ENCODE results near the gene NOB1.
"Not testable (repeated sequence)": the region's sequence is repeated elsewhere in the genome, so short reads cannot be mapped to it uniquely, and the experiment has no call there.

The NOB1 gene

GRCh38 chr16:69754469-69755310 lies at the start of gene NOB1:
NOB1 (minus strand) TSS chr16:69754926; CDS start chr16:69754910, 16 bp downstream.
- DNase-seq (ENCODE audit: low read depth in 2 of 3, low spot score in 2 of 3), result peak; percentile 87 to 95 (median 90)

GRCh38 chr16:69804297-69804696 lies 49.6 kb upstream of the NOB1 start:
- DNase-seq (ENCODE audit: low read depth in 2 of 3, low spot score in 2 of 3), result no peak

- DNase-seq (ENCODE audit: low read depth in 2 of 3, low spot score in 2 of 3), result no peak
Measured at GRCh38 chr16:69799611-69800031, 44.9 kb upstream of the NOB1 start.

- no peak for DNase-seq (ENCODE audit: low read depth in 2 of 3, low spot score in 2 of 3)
Measured at GRCh38 chr16:69798466-69798865, 43.7 kb upstream of the NOB1 start.

DNA sequence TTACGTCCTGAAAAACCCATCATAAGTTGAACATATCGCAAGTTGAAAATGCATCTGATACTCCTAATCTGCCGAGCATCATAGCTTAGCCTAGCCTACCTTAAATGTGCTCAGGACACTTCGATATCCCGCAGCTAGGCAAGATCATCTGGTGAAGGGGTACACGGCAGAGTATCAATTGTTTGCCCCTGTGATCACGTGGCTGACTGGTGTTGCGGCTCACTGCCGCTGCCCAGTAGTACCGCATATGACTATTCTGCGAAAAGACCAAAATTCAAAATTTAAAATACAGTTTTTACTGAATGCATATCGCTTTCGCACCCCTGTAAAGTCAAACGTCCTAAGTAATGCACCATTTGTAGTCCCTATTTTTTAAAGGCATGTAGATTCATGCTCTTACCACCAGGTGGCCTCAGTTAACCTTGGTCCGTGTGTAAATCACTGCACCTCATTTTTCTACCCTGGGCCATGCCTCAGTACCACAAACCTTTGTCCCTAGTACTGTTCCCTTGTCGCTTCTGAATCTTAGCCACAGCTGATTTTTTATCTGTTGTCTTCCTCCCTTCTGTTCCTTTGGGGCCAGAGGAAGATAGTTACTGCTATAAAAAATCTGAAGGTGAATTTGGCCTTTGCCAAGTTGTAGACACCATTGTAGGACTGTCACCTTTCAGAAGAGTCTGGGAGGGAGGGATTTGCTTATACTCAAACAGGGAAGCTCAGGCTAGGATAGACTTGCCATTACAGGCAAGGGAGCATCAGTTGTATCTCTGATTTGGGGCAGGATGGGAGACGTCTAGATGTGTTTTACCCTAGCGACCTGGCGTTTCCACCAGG lies 41.8 kb upstream of the NOB1 start:
- DNase-seq (ENCODE audit: low read depth in 2 of 3, low spot score in 2 of 3), result no peak

GRCh38 chr16:69794486-69794885 lies 39.8 kb upstream of the NOB1 start:
- no peak for DNase-seq (ENCODE audit: low read depth in 2 of 3, low spot score in 2 of 3)

DNA sequence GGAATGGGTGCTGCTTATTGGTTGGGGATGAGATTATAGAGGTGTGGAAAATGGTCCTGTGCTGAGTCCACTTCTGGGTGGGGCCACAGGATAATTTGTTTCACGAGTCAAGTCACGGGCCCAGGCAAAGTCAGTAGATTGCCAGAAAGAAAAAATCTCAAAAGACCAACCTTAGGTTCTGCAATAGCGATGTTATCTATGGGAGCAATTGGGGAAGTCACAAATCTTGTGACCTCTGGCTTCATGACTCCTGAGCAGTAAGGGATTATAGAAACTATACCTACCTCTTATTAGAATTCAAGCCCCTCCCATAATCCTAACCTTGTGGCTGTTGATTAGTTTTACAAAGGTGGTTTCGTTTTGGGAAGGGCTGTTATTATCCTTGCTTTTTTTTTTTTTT lies 38.8 kb upstream of the NOB1 start:
- DNase-seq (ENCODE audit: low read depth in 2 of 3, low spot score in 2 of 3), result no peak

- not testable (repeated sequence) for DNase-seq (ENCODE audit: low read depth in 2 of 3, low spot score in 2 of 3)
Measured at GRCh38 chr16:69791391-69791847, 36.7 kb upstream of the NOB1 start.

DNA sequence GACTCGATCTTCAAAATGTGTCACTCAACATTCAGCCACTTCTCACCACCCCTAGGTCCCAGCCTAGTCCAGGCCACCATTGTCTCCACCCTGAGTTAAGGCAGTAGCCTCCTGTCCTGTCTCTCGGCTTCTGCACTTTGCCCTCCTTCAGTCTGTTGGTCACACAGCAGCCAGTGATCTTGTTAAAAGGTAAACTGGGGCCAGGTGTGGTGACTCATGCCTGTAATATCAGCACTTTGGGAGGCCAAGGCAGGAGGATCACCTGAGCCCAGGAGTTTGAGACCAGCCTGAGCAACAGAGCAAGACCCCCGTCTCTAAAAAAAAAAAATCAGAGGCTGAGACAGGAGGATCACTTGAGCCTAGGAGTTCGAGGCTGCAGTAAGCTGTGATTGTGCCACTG lies 33.2 kb upstream of the NOB1 start:
- no peak for DNase-seq (ENCODE audit: low read depth in 2 of 3, low spot score in 2 of 3)

DNA sequence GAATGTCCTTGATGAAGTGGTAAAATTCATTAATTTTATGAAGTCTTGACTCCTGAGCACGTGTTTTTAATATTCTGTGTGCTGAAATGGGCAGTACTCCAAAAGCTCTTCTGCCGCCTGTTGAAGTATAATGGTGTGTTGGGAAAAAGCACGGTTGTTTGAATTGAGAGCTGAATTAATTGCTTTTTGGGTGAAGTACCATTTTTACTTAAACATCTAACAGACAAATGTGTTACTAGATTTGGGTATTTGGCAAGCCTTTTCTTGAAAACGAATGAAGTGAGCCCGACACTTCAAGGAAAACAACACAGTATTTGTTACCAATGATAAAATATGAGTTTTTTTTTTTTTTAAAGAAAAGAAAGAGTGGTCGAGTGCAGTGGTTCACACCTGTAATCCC lies 29.9 kb upstream of the NOB1 start:
- no peak for DNase-seq (ENCODE audit: low read depth in 2 of 3, low spot score in 2 of 3)

- DNase-seq (ENCODE audit: low read depth in 2 of 3, low spot score in 2 of 3), result no peak
Measured at GRCh38 chr16:69781118-69781517, 26.4 kb upstream of the NOB1 start.

- no peak for DNase-seq (ENCODE audit: low read depth in 2 of 3, low spot score in 2 of 3)
Measured at GRCh38 chr16:69779724-69780123, 25.0 kb upstream of the NOB1 start.

DNA sequence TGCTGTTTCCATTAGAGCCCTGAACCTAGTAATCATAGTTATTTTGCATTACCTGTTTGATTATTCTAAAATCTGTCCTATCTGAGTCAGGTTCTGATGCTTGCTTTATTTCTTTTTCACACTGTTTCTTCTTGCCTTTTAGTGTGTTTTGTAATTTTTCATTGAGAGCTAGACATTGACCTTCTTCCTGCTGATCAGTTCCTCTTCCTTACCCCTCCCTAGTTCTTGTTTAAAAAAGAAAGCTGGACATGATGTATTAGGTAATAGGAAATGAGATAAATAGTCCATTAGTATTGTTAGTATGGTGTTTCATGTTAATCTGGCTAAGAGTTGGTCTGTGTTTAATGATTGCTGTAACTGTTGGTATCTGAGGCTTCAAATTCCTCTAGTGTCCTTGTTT lies 20.8 kb upstream of the NOB1 start:
- DNase-seq (ENCODE audit: low read depth in 2 of 3, low spot score in 2 of 3), result no peak

GRCh38 chr16:69773260-69773947 lies 18.7 kb upstream of the NOB1 start:
- no peak for DNase-seq (ENCODE audit: low read depth in 2 of 3, low spot score in 2 of 3)

- no peak for DNase-seq (ENCODE audit: low read depth in 2 of 3, low spot score in 2 of 3)
Measured at GRCh38 chr16:69771651-69771967, 16.9 kb upstream of the NOB1 start.

- no peak for DNase-seq (ENCODE audit: low read depth in 2 of 3, low spot score in 2 of 3)
Measured at GRCh38 chr16:69769404-69769803, 14.7 kb upstream of the NOB1 start.

GRCh38 chr16:69768666-69769065 lies 13.9 kb upstream of the NOB1 start:
- DNase-seq (ENCODE audit: low read depth in 2 of 3, low spot score in 2 of 3), result no peak

DNA sequence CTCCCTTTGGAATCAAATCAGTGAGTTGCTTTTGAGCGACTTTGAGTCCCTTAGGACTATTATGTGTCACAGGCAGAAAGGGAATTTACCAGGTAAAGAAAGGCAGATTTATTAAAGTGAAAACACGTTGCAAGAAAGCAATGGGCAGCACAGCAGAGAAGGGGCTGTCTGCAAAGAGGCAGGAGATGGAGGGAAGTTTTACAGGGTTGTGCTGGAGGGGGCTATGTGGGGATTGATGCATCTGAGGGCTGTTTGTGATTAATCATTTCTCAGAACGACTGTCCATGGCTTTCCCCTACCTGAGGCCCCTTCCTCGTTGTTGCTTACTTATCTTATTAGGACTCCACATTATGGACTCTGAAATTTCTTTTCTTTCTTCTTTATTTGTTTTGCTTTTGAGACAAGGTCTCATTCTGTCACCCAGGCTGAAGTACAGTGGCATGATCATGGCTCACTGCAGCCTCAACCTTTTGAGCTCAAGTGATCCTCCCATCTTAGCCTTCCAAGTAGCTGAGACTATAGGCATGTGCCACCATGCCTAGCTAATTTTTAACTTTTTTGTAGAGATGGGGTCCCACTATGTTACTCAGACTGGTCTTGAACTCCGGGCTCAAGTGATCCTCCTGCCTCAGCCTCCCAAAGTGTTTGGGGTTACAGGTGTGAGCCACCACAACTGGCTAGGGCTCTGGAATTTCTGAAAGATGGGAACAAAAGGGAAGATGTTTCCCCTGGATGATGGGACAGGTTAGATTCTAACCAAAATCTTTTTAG lies 12.9 kb upstream of the NOB1 start:
- DNase-seq (ENCODE audit: low read depth in 2 of 3, low spot score in 2 of 3), result no peak

DNA sequence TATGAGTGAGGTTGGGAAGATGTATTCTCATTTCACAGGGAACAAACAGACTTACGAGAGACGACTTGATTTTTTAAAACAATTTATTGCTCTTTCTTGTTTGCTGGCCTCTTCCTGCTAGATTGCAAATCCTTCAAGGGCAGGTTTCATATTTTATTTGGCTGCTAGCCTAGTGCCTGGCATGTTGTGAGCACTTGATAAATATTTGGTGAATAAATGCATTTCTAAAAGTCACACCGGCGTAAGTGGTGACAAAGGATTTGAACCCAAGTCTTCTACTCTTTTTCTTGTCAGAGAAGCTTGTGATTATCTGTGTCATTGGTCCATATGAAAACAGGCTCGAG lies 8.8 kb upstream of the NOB1 start:
- no peak for DNase-seq (ENCODE audit: low read depth in 2 of 3, low spot score in 2 of 3)

- DNase-seq (ENCODE audit: low read depth in 2 of 3, low spot score in 2 of 3), result no peak
Measured at GRCh38 chr16:69762814-69763598, 8.3 kb upstream of the NOB1 start.
